Stimulated activated CD8-positive, alpha-beta memory T cell treated with anti-CD3 and anti-CD28 coated beads, Interleukin-12 subunit alpha, Interleukin-12 subunit beta, amount 100 ng/mL, for 4 hours (primary cell): Measurements from ENCODE around the gene ASMTL.
A peak's percentile ranks its signal among the peaks of the same experiment; 100 is the strongest.
"Not testable (repeated sequence)": the region's sequence is repeated elsewhere in the genome, so short reads cannot be mapped to it uniquely, and the experiment has no call there.

Experiments used
- DNase-seq: peaks from one replicate; pipeline ENCODE4 v3.0.0-alpha.2; 2020; ENCODE audit warnings: low read depth

ASMTL gene

DNA sequence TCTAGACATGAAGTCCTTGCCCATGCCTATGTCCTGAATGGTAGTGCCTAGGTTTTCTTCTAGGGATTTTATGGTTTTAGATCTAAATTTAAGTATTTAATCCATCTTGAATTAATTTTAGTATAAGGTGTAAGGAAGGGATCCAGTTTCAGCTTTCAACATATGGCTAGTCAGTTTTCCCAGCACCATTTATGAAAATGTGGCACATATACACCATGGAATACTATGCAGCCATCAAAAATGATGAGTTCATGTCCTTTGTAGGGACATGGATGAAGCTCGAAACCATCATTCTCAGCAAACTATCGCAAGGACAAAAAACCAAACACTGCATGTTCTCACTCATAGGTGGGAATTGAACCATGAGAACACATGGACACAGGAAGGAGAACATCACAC, 29.8 kb upstream of the ASMTL start:
- DNase-seq = not testable (repeated sequence)

DNA sequence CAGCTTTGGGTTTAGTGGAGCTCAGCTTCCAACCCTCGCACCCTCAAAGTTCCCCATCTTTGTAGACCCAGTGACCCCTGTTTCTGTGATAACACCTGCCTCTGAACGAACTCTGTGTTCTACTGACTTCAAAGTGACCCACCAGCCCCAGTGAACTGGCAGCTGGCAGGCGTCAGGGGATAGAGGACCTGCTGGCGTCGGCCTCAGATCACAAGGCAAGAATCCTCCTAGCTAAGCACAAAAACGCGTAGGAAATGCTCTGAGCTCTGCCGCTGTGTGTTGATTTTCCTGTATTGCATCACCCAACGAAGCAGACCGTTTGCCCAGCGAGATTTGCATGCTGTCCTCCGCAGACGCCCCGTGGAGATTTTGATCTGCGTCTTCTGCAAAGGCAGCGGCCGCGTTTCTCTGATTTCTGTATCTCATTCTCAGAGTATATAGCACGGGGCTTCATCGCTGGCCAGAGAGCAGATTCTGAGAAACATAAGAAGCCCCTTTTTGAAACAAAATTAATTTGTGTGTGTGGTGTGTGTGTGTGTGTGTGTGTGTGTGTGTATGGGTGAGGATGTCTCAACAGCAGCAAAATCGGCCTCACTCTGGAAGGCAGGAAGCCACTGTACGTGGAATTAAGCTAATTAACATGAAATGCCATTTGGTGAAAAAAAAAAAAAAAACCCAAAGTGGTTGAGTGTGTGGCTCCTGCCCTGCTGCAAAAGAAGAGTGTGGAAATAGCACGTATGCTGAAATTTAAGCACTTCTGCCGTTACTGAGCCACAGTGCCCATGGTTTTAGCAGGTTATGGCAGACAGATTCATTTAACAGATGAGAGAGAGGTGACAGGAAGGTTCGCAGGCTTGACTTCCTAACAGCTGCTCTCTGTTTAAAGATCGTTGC, 29.2 kb upstream of the ASMTL start:
- DNase-seq = peak; percentile 57

DNA sequence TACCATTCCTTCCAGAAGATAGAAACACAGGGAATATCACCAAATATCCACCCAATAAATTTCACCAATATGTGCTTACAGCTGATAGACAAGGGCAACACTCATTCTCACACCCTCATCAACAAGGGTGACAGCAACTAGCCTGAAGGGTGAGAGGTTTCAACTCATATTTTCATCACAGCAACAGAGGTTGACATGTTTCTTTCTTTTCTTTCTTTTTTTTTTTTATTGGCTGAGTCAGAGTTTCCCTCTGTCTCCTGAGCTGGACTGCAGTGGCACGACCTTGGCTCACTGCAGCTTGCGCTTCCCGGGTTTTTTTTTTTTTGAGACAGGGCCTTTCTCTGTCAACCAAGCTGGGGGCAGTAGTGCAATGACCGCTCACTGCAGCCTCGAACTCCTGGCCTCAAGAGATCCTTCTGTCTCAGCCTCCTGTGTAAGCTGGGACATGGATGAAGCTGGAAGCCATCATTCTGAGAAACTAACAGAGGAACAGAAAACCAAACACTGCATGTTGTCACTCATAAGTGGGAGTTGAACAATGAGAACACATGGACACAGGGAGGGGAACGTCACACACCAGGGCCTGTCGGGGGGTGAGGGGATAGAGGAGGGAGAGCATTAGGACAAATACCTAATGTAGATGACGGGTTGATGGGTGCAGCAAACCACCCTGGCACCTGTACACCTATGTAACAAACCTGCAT, 27.5 kb upstream of the ASMTL start:
- DNase-seq = no peak

DNA sequence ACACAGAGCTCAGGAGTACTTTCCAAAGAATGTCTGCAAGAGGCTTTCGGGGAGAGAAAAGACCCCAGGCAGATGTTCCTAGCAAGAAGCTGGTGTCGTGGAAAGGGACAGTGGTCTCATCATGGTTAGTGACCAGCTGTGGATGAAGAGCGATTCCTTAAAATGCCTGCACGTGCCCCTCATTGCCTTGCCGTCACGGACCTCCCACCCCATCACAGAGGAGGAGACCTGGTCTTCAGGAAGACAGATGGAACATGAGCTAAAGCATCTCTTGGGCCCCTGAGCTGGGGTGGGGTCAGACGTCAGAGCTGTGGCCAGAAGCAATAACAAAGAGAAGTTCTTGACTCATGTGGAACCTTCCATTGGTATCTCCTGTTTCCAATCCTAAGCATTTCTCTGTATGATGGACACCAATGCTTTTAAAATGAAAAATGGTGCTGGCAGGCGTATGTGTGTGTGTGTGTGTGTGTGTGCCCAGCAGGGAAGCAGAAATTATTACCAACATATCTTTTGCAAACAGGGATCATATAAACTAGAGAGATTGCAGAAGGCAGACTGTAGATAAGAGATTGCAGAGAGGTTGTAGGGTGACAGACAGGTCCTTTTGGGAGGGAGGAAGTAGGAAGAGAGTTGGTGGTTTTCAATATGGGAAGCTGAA, 25.2 kb upstream of the ASMTL start:
- no peak for DNase-seq

DNA sequence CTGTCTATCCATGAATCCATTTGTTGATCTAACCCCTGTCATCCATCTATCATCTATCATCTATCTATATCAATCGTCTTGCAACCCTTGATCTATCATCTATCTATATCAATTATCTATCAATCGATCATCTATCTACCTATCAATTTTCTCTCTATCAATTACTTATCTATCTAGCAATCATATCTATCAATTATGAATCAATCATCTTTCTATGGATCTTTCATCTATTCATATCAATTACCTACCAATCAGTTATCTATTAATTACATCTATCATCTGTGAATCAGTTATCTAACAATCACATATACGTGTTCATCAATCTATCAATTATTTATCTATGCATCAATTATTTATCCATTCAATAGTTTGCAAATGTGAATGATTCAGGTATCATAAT, 24.5 kb upstream of the ASMTL start:
- DNase-seq = no peak

DNA sequence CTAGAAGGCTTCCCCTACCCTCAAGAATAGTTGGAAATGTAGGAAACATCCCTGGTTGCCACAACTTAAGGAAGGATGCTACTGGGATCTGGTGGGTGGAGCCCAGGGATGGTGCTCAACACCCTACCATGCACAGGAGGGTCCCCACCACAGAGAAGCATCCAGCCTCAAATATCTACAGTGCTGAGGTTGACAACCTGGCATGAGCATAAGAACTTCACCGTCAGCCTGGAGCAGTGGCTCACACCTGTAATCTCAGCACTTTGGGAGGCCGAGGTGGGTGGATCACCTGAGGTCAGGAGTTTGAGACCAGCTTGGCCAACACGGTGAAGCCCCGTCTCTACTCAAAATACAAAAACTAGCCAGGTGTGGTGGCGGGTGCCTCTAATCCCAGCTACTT, 24.0 kb upstream of the ASMTL start:
- no peak for DNase-seq

DNA sequence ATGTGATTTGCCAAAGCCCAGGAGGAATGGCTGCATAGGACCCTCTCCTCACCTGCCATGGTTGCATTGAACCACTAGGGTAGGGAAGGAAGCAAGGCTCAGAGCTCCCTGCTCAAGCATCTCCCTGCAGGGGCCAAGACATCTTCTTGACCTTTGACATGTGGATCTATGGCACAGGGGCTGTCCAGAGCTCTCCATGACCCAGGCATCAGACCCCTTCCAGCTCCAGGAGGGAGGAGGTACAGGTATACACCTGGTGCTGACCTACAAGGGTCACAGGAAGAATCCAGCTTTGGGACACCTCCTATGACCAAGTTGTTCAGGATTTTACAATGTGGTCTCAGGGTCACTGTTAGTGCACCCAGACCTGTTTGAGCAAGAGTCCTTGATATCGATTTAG, 23.2 kb upstream of the ASMTL start:
- DNase-seq = no peak

DNA sequence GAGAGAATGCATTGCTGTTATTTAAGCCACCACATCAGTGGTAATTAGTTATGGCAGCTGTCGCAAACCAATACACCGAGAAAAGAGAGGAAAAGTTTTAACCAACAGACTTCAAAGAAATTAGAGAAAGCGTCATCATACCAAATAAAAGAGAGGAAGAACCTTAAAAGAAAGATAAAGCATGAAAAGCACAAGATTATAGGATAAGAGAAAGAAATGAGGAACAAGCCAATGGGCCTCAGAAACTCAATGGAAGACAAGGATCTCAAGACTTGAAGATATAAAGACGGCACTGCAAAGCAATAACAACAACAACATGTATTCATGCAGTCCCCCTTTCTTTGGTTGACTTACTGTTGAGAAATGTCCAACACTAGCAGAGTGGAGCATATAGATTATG, 22.8 kb upstream of the ASMTL start:
- DNase-seq = no peak

DNA sequence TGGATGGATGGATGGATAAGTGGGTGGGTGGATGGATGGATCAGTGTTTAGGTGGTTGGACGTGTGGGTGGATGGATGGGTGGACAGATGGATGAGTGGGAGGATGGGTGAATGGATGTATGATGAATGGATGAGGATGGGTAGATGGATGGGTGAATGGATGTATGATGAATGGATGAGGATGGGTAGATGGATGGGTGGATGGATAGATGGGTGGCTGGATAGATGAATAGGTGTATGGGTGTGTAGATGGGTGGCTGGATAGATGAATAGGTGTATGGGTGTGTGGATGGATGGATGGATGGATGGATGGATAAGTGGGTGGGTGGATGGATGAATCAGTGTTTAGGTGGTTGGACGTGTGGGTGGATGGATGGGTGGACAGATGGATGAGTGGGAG, 21.9 kb upstream of the ASMTL start:
- DNase-seq = not testable (repeated sequence)

DNA sequence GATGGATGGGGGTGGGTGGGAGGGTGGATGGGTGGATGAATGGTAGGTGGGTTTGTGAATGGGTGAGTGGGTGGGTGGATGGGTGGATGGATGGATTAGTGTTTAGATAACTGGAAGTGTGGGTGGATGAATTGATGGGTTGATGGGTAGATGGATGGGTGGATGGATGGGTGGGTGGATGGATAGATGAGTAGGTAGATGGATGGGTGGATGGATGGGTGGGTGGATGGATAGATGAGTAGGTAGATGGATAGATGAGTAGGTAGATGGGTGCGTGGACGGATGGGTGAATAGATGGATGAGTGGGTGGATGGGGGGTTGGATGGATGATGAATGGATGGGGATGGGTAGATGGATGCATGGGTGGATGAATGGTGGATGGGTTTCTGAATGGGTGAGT, 20.3 kb upstream of the ASMTL start:
- no peak for DNase-seq

DNA sequence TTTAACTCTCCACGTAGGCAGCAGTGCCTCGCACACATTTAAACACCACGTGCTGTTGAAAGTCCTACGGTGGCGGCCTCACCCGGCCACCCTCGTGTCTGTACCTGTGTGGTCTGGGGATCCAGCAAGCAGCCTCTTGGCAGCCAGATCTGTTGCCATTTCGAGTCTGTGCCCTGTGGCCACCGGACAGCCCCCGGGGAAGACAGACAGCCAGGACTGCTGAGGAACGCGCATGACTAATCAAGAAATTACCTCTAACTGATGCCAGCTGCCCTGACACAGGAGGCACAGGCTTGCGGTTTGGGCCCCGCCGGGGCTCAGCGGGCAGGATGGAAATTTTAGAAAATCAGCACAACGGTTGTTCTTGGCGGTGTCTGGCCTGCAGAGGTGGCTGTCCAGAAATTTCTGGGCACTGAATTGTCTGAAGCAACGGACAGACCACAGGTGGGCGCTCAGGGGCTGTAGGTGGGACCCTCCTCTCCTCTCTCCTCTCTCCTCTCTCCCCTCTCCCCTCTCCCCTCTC, 15.6 kb upstream of the ASMTL start:
- peak; percentile 62 for DNase-seq

DNA sequence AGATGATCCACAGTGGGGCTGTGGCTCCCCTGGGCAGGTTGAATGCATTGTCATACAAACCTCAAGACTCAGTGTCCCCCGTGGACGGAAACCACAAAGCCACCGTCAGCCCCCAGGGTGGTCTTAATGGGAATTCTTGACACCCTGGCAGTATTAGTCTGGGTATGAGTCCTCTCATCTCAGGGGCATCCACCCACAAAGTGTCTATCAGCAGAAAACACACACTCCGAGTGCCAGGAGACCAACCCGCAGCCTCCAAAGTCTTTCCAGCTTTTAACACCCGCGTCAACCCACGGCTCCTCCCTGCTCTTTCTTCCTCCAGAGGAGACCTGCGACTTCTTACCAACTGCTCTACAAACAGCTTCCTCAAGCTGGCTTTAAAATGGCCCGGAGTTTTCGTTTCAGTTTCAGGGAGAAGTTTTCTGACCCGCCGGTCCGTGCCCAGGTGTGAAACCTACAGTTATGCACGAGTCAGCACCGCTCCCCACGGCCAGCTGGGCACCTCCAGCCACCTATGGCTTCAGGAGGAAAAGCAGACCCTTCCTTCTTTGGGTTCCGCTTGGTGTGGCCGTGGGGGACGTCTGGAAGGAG, 14.4 kb upstream of the ASMTL start:
- no peak for DNase-seq

DNA sequence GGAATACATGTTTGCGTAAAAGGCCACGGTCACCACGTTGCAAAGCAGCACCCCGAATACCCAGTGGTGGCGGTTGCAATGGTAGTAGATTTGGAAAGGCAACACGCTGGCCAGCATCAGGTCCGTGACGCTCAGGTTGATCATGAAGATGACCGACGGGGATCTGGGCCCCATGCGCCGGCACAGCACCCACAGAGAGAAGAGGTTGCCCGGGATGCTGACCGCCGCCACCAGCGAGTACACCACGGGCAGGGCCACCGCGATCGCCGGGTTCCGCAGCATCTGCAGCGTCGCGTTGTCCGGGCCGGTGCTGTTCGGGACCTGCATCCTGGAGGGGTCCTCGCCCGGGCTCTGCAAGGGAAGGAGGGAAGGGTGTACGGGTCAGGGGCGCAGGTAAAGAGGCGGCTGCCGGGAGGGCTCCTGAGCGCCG, 13.5 kb upstream of the ASMTL start:
- no peak for DNase-seq

DNA sequence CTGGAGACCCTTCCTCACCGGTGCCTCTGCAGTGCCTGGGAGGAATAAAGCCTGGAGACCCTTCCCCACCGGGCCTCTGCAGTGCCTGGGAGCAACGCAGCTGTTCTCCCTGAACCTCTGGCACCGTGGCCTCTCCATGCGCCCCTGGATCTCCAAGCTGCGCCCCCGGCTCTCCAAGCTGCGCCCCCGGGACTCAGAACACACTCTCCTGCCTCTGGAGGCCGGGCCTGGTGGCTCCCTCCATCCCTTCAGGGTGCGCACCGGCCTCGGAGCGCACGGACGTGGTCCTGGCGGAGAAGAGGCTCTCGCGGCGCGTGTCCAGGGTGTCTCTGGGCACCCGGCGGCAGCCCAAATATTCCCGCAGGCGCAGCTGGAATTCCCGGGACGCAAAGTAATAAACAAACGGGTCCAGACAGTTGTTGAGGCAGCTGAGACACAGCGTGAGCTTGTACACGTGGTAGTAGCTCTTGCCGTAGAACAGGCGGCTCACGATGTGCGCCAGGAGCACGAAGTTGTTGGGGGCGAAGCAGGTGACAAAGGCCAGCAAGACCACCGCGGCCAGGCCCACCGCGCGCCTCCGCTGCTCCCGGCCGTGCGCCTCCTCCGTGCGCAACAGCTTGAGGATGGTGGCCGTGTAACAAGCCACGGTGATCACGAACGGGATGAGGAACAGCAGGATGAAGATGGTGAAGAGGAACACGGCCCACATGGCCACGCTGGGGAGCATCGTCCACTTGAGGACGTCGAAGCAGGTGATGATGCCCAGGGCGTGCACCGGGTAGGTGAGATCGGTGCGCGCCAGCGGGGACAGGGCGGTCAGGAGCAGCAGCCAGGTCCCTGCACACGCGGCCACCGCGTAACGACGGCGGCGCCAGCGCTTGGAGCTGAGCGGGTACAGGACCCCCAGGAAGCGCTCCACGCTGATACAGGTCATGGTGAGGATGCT, 12.8 kb upstream of the ASMTL start:
- no peak for DNase-seq

DNA sequence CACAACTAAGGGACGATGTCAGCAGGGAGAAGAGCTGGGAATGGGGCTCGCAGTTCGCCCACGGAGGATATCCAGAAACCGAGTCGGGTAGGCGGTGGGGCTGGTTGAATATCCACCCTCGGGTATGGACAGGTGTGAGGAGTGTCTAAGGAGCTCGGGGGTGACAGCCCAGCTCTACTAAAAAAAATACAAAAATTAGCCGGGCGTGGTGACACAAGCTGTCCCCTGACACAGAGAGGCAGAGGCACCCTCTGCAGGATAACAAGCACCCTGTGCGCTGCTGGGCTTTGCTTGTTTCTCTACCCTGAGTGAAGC, 12.2 kb upstream of the ASMTL start:
- no peak for DNase-seq

DNA sequence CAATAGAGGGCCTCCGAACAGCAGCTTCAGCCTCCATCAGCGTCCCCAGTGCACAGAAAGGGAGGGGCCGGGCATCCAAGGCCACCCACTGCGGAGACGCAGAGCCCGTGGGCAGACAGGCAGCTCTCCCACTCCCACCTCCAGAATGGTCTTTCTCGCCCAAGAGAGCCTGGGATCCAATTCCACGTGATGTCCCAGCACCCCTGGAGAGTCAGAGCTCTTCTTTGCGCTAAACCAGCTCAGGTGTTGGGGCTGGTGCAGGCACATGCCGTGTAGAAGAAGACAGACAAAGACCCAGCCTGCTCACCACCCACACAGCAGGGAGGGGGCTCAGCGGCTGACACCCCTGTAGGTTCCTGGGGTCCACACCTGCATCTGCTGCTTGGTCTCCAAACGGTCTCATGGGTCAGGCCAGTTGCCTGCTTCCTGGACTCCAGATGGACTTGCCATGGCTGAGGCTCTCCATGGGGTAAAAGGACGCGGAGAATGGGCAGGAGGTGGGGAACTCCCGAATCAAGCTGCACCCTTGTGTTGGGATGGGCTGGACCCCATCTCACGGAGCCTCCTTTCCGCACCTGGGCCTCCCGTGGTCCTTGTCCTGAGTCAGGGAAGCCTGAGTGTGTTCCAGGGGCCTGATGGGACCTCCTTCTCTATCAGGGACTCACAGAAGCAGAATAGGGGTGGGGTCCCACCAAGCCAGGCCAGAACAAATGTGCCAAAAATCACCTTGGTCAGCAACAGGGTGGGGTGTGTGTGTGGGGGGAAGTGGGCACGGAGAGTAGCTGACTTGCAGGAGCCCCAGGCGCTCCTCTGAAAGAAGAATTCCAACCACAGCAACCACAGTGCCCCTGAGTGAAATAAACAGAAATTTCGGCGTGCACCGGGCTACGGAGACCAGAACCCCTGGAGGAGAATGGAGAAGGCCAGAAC, 11.6 kb upstream of the ASMTL start:
- DNase-seq = no peak

DNA sequence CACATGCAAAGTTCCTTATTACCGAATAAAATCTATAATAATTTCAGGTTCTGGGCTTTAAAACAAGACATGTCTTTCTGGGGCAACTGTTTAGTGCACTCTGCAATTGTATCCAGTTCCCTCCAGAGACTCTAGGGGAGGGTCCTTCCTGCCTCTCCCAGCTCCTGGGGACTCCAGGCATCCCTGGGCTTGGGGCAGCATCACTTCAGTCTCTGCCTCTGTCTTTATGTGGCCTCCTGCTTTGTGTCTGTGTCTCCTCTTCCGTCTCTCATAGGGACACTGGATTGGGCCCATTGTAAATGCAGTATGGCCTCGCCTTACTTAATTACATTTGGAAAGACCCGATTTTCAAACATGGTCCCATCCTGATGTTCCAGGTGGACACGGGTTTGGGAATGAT, 10.9 kb upstream of the ASMTL start:
- DNase-seq = no peak

DNA sequence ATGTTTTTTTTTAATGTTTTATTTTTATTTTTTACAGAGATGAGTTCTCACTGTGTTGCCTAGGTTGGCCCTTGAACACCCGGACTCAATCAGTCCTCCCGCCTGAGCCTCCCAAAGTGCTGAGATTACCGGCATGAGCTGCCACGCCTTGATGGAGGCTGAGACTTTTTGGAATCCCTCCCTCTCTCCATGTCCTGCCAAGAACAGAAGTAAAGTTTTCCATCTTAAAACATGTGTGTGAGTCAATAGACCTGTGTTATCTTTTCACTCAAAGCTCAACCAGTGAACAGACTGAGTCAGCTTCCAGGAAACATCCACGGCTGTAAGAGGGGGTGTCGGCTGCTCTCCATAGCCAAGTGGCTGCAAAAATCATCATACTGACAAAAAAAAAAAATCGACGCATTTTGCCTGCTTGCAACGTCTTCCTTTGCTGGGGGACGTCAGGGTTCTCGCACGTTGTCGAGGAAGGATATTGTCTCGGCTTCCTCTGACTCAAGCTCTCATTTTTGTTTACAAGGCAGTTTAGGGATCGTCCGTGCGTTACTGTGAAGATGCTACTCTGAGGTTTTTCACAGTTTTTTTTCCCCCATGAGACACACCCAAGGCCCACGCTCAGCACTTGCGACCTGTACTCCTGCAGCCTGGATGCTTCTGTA, 10.0 kb upstream of the ASMTL start:
- DNase-seq = peak; percentile 52

DNA sequence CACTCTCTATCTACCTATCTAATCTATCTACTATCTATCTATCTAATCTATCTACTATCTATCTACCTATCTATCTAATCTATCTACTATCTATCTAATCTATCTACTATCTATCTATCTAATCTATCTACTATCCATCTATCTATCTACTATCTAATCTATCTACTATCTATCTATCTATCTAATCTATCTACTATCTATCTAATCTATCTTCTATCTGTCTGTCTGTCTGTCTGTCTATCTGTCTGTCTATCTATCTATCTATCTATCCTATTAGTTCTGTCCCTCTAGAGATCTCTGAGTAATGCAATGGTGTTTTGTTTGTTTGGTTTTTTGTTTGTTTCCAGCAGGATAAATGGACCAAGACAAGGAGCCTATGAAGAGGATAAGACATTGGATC, 9.4 kb upstream of the ASMTL start:
- DNase-seq = no peak

DNA sequence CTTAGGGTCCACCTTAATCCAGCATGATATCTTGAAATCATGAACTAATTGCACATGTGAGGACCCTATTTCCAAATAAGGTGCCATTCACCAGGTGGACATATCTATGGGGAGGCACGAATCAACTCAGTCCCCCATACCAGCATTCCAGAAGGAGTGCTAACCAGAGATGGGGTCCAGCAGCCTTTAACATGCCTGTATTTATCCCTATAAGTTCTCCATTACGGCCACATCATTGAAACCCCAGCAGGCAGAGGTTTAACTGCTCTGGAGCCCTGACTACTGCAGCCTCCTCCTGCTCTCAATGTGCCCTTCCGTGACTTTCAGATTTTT, 3.2 kb upstream of the ASMTL start:
- DNase-seq = no peak
